ENCODE data around the gene SENP5.

SENP5 gene

DNA sequence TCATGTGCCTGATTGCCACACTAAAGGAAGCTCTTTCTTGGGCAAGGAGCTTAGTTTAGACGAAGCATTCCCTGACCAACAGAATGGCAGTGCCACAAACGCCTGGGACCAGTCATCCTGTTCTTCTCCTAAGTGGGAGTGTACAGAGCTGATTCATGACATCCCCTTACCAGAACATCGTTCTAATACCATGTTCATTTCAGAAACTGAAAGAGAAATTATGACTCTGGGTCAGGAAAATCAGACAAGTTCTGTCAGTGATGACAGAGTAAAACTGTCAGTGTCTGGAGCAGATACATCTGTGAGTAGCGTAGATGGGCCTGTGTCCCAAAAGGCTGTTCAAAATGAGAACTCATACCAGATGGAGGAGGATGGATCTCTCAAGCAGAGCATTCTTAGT lies 18.4 kb downstream of the SENP5 start:
- no peak for DNase-seq

DNA sequence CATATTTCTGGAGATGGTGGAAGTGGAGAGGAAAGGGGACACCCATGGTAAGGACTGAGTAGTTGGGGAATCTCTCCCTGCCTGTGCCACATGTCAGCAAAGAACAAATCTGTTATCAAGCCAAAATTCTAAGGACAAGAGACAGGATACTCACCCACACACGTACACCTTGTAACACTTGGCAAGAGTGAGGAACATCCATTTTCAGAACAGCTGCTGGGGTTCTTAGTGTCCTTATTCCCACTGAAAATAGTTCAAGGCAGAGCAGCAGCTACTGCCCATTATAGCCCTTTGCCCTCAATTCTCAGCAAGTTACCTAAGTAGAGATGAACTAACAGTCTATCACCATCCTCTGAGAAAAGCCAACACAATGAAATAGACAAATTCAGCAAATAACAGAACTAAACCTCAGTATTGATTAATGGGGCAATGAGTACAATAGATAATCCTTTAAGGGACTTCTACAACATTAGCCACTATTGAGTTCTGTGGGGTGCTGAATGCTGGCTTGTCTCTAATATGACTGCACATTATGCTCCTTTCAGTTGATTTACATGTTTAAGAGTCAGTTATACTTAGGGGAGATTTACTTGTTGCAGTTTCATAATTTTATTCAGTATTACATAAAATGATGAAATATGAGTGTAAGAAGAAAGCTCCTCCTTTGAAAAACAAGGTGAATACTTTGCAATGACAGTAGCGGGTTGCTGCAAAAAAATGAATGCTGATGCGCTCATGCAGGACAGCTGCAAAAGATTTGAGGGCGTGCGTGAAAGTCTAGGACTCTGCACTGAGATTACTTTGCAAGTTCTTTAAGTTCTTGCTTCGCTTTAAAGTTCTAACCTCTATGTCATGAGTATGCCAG lies 22.4 kb downstream of the SENP5 start:
- DNase-seq, result no peak

DNA sequence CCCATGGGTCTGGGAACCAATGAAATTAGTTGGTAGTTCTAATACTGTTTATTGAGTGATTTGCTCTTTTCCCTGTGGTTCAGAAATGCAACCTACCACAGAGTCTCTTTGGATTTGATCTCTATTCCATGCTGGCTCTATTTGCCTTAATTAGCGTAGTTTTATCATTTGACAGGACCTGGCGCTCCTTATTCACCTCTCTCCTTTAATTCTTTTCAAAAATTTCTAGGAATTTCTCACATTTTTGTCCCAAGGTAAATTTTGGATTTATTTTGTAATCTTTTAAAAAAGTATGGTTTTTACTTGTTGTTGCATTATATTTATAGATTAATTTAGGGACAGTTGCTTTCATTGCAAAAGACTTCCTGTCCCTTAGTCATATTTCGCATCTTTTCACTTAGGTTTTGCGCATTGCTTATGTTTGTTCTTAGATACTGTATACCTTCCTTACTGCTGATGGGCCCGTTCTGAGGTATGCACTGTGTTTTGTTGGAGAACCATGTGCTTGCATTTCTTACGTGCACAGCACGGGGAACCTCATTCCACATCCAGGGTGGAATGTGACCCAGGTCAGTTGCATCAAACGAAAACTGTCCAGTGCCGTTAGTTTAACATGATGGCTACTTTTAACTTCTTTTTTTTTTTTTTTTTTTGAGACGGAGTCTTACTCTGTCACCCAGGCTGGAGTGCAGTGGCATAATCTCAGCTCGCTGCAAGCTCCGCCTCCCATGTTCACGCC lies 27.0 kb downstream of the SENP5 start:
- DNase-seq, result no peak

DNA sequence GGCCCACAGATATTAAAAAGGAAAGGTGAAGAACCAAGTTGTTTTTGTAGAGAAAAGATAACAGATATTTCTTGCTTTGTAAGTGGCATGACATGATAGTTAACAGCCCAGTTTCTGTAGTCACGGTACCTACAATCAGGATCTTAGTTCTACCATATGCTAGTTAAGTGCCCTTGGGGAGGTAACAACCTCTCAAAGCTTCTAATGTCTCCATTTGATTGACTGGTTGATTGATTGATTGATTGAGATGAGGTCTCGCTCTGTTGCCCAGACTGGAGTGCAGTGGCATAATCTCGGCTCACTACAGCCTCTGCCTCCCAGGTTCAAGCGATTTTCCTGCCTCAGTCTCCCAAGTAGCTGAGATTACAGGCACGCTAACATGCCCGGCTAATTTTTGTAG lies 28.5 kb downstream of the SENP5 start:
- no peak for DNase-seq

DNA sequence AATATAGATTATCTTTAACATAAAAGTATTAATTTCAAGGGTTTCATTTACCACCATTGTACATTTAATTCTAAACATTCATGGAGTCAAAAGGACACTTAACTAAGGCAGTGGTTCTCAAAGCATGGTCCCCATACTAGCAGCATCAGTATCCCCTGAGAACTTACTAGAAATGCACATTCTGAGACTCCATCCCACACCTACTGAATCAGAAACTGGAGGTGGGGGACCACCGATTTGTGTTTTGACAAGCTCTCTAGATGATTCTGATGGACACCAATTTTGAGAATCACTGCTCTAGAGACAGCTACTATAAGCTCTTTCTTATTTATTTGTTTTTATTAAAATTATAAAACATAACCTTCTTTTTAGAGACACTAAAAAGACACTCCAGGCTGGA lies 34.0 kb downstream of the SENP5 start:
- no peak for DNase-seq

DNA sequence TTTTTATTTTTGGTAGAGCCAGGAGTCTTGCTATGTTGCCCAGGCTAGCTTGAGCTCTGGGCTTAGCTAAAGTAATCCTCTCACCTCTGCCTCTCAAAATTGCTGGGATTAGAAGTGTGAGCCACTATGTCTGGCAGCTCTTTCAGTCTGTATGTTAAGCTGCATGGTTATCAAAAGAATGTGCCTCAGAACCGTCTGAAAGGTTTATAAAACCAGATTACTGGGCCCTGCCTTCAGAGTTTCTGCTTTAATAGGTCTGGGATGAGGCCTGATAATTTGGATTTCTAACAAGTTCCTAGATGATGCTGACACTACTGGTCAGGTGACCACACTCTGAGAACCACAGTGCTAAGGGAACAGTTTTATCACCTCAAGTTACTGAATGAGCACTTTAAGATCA lies 34.6 kb downstream of the SENP5 start:
- DNase-seq, result no peak

DNA sequence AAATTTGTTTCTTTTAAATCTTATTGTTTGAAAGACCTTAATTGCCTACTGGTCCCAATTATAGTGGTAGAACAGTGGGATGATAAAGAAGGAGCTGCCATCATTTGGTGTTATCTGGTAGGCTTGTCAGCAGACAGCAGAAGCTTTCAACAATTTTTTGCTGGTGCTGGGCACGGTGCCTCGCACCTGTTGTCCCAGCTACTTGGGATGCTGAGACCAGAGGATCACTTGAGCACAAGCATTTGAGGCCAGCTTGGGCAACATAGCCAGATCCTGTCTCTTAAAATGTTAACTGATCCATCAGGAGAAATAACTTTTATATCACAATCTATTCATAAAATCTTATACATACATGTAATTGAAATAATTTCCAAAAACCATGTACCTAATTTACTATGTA lies 36.0 kb downstream of the SENP5 start:
- DNase-seq, result no peak

DNA sequence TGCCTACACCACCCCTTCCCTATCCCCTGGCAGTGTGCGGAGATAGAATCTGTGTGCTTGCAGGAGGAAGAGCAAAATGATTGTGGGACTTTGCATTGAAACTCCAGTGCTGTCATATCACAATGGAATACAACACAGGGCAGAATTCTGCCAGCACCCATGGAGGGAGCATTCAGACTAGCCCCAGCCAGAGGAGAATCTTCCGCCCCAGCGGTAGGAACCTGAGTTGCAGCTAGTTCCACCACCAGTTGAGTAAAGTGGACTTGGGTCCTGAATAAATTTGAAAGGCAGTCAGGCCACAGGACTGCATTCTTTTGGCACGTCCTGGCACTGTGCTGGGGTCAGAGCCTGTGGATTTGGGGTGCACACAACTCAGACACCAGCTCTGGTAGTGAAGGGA lies 47.1 kb downstream of the SENP5 start:
- no peak for DNase-seq

DNA sequence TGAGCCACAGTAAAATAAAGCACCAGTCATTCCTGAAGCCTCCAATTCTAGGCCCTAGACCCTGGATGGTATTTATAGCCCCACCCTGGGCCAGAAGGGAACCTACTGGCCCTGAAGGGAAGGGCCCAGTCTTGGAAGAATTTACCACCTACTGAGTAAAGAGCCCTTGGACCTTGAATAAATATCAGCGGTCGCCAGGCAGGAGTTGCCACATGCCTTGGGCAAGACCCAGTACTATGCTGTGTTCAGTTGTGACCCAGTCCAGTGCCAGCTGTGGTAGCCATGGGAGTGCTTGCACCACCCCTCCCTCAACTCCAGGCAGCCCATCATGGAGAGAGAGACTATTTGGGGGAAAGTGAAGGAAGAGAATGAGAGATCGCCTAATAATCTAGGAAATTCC lies 47.7 kb downstream of the SENP5 start:
- no peak for DNase-seq

DNA sequence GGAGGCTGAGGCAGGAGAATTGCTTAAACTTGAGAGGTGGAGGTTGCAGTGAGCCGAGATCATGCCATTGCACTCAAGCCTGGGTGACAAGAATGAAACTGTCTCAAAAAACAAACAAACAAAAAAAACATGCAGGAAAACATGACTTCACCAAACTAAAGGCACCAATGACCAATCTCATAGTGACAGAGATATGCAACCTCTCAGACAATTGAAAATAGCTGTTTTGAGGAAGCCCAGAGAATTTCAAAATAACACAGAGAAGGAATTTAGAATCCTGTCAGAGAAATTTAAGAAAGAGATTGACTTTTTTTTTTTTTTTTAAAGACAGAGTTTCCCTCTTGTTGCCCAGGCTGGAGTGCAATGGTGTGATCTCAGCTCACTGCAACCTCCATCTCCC lies 48.5 kb downstream of the SENP5 start:
- no peak for DNase-seq

DNA sequence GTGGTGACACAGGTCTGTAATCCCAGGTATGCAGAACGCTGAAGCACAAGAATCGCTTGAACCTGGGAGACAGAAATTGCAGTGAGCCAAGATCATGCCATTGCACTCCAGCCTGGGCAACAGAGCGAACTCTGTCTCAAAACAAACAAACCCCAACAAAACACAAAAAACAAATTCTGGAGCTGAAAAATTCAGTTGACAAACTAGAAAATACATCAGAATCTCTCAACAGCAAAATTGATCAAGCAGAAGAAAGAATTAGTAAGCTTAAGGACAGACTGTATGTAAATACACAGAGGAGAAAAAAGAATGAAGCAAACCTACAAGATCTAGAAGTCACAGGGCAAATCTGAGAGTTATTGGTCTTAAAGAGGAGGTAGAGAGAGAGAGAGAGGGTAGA lies 49.3 kb downstream of the SENP5 start:
- no peak for DNase-seq

DNA sequence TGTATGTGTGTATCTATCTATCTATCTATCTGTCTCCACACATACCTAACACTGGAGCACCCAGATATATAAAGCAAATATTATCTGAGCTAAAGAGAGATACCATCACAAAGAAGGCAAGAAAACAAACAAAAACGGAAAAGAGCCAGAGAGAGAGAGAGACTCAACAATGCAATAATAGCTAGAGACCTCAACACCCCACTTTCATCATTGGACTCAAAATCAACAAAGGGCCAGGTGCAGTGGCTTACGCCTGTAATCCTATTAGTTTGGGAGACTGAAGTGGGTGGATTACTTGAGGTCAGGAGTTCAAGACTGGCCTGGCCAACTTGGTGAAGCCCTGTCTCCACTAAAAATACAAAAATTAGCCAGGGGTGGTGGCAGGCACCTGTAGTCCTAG lies 51.2 kb downstream of the SENP5 start:
- DNase-seq, result peak; percentile 69

DNA sequence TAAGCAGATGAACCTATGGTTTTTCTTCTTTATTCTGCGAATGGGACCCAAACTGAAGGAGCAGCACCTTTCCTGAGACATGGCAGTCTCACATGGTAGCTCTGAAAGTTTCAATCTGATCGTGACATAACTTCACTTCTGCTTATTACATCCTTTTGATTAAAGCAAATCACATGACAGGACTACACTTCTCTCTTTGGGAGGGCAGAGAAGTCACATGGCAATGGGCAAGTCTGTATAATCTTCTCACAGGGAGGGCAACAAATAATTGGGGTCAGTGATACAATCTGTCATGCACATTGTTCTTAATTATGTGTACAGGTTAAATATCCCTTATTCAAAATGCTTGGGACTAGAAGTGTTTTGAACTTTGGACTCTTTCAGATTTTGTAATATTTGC lies 53.0 kb downstream of the SENP5 start:
- no peak for DNase-seq

DNA sequence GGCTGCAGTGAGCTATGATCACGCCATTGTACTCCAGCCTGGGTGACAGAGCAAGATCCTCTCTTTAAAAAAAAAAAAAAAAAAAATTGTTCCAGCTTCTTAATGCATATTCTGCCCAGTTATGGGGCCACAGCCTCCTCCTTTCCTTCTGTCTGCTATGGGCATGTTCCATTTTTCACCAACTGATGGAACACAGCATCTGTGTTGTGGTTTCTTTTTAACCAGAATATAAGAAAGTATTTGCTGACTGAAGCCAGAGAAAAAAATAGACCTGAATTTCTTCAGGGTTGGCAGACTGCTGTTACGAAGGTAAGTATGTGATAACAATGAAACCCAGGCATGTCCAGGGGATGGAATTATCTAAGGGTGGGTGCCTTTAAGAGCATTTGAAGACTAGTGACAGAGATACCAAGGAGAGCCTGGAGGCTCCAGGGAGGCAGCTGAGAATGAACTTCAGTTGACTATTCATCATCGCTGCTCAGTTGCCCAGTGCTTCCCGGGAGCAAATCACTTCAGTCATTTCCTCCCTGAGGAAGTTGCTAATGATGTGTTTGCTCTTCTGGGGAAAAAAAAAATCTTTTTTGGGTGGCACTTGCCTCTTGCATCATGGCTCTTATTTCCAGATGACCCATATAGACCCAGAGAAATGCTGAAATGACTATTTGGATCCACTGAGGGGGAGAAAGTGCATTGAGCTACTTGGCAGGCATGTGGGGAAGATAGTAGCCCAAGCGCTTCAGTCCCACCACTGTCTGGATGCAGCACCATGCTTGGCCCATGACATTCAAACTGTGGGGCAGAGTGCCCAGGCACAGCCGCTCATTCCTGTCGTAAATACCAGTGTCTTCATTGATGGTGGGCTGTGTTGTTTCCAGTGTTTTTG lies 60.1 kb downstream of the SENP5 start:
- DNase-seq, result no peak

DNA sequence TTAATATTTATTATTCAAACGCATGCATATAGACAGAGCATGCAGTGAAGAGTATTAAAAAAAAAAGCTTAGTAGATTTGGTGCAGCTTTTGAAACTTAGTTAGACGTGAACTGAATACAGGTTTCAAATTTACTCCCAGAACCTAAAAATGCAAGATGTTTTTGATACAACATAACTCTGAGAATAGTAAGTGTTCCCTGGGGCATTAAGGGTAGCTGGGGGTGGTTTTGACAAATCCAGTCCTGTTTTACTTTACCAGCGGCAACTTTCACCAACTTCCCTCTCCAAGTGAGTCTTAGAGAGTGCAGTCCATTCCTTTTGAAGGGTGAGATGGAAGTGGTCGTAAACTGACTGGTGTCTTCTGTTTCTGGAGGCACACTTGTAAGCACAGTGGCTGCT lies 63.4 kb downstream of the SENP5 start:
- no peak for DNase-seq

DNA sequence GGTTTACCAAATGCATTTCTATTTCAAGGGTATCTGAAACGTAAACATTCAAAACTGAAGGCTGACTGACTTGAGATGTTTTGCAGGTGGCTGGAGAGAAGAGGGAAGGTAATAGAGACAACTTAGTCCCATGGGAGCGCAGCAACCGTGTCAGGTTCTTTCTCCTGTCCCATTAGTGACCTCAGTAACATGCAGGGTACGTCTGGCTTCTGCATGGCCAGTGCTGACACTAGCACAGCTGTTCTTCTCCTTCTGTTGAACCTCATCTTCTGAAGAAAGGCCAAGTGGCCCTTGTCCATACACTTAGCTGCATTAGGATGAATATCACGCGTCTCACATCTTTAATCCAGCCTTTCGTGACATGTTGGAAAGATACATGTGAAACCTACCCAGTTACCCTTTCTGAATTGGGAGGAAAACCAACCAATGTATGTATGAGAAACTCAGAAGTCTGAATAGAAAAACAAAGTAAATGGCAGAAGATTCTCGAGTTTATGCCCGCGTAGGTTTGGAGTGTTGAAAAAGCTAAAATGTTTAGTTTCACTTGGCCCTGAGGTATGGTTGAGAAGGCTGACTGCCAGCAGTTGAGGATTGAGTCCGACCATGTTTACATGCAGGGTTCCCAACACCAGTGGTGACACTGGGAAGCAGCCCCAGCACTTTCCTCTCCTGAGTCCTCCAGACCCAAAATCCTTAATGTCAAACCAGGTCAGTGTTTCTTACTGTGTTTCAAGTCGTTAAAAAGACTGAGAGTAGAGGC lies 64.3 kb downstream of the SENP5 start:
- no peak for DNase-seq

DNA sequence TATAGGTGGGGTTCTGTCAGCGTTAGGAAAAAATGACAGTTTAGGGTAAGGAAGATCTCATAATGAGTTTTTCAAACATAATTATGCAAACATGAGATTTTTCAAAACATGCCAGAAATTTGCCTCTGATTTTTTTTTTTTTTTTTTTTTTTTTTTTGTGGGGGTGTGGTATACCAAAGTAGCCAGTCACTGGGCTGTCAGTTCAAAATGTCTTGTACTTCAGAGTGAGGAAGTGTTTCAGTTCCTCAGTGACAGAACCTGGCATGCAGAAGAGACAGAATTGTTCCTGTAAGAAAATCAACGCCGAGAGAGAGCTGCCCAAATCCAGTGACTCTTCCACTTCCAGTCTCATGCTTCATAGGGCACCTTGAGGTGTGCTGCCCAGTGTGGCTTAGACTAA lies 64.9 kb downstream of the SENP5 start:
- no peak for DNase-seq

DNA sequence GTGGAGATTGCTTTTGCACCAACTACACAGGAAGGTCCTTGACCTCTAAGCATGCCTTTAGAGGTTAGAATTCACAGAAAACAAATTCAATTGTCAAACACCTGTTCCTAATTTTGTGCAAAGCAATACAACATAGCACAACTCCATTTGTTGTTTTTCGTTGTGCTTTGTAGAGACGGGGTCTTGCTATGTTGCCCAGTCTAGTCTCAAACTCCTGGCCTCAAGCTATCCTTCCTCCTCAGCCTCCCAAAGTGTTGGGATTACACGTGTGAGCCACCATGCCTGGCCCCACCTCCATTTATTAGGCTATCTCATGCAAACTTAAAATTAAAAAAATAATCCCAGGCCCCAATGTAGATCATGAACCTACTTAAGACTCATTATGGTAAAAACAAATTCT lies 68.6 kb downstream of the SENP5 start:
- DNase-seq, result no peak

DNA sequence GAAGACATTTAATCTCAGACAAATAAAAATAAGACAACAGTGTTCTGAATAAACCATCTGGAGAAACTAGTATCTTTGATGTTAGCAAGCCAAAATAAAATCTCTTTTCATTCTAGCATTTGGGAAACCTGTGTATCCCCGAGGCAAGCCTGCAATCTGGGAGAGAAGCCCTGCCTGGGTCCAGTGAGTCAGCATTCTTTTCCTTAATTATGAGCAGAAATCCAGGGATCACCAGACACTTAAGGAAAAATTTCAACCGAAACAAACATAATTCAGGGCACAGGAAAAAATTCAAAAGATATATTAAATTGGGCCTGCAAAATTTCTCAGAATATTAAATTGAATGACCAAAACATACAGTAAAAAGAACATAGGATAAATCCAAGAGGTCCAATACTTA lies 70.4 kb downstream of the SENP5 start:
- no peak for DNase-seq

DNA sequence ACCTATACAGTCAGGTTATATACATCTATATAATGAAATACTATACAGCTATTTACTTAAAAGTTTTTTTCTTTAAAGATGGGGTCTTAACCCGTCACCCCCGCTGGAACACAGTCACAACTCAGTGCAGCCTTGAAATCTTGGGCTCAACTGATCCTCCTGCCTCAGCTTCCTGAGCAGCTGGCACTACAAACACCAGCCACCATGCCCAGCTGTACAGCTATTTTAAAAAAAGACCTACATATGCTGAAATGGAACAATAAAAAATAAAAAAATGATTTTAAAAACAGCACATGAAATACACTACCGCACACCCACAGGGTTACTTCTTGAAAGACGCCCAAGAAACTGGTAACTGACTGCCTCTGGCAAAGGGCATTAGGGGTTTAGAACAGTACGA lies 70.9 kb downstream of the SENP5 start:
- DNase-seq, result no peak

DNA sequence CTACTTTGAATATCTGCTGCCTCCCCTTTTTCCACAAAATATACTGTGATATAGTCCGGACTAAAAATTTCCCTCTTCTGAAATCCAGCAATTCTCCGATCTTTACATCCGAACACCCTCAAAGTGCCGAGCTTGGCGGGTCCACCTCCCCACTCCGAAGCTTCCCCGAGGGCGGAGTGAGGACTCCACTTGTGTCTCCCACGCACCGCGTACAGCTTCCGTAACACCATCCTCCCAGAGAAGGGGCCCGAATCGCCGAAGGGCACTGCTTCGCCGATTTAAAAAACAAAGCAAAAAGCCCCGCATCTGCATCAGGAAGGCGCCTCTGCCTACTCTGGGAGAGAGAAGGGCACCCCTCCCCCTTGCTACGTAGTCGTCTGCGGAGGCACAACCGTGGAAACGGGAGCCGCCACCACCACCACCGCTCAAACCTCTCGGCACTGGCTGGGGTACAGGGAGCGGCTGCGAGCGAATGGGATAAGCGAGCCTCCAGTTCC lies 74.1 kb downstream of the SENP5 start:
- peak; percentile 82 for DNase-seq

DNA sequence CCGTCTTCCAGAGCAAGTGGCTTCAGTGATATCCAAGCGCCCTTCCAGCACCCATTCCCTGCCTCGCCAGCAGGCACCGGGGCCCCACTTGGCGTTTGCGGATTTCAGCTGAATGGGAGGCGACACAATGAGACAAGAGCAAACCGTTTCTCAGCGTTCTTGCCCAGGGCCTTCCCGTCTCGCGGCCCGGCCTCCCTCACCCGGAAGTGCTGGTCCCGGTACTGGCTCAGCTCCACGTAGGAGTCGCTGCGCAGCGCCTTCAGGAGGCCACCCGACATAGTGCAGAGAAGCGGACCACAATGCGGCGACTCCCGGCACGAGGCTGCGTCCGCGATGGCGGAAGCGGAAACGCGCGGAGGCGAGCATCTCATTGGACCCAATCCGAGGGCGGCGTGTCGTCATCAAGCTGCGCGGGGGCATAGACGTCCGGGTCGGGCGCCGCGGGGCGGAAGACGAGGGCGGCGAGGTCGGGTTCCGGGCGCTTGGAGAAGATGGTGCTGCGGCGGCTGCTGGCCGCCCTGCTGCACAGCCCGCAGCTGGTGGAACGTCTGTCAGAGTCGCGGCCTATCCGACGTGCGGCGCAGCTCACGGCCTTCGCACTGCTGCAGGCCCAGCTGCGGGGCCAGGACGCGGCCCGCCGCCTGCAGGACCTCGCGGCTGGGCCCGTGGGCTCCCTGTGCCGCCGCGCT lies 74.7 kb downstream of the SENP5 start, which contains the start of gene NCBP2:
Gene NCBP2 (minus strand): TSS at position 303 of the 689 bp plus-strand sequence. CDS start 25 bp downstream, at position 278.
- DNase-seq, result peak; percentile 99
